Erythroblast (primary cell): Measurements from ENCODE around the gene CSK.
"Not testable (repeated sequence)": the region's sequence is repeated elsewhere in the genome, so short reads cannot be mapped to it uniquely, and the experiment has no call there.

Source experiments
- DNase-seq, 2 experiments: peaks; one replicate each; lab custom pipeline; 2025; lab: John Stamatoyannopoulos, UW
- GATA1 ChIP-seq: IDR thresholded peaks from 2 replicates; pipeline ENCODE4 v1.6.1; 2011; ENCODE audit warnings: low read depth, mild to moderate bottlenecking, control low read depth, low read length, moderate library complexity
- POLR2A ChIP-seq: IDR thresholded peaks from 2 replicates; pipeline ENCODE4 v1.6.1; 2011; ENCODE audit warnings: mild to moderate bottlenecking, low read length

CSK gene

GRCh38 chr15:74777769-74778598, 3.9 kb upstream of the CSK start:
- DNase-seq: no peak
- TF ChIP-seq GATA1: no peak
- TF ChIP-seq POLR2A: no peak

DNA sequence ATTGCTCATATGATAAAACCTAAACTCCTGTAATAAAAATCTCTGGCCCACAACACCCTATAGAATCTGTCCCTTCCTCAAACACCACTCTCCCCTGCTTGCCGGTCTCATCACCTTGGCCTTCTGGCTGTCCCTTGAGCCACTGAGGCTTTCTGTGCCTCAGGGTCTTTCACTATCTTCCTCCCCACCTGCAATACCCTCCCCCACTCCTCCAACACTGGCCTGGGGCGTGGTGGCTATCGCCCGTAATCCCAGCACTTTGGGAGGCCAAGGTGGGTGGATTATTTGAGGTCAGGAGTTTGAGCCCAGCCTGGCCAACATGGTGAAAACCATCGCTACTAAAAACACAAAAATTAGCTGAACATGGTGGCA, 3.3 kb upstream of the CSK start:
- TF ChIP-seq POLR2A (no peak), GATA1 (no peak)
- DNase-seq: no peak

DNA sequence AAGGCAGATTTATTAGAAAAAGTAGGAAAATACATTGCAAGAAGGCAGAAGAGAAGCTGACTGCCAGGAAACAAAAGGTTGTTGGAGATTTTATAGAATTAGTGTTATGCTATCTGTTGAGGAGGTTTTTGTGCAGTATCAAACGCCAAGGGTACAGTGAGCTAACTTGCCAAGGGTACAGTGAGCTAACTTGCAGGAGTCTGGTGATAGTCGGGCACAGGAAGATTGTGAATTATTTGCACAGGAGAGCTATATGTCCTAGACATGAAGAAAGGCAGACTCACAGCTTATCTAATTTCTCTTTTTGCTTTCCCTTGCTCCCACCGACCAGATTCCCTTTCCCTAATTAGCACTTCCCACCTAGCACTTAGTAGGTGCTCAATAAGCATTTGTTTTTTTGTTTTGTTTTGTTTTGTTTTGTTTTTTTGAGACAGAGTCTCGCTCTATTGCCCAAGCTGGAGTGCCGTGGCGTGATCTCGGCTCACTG, 2.7 kb upstream of the CSK start:
- TF ChIP-seq GATA1 (no peak), POLR2A (no peak)
- DNase-seq: no peak

GRCh38 chr15:74780523-74781430, 1.1 kb upstream of the CSK start:
- DNase-seq: peak; percentile 35 to 54
- TF ChIP-seq POLR2A (no peak), GATA1 (no peak)

DNA sequence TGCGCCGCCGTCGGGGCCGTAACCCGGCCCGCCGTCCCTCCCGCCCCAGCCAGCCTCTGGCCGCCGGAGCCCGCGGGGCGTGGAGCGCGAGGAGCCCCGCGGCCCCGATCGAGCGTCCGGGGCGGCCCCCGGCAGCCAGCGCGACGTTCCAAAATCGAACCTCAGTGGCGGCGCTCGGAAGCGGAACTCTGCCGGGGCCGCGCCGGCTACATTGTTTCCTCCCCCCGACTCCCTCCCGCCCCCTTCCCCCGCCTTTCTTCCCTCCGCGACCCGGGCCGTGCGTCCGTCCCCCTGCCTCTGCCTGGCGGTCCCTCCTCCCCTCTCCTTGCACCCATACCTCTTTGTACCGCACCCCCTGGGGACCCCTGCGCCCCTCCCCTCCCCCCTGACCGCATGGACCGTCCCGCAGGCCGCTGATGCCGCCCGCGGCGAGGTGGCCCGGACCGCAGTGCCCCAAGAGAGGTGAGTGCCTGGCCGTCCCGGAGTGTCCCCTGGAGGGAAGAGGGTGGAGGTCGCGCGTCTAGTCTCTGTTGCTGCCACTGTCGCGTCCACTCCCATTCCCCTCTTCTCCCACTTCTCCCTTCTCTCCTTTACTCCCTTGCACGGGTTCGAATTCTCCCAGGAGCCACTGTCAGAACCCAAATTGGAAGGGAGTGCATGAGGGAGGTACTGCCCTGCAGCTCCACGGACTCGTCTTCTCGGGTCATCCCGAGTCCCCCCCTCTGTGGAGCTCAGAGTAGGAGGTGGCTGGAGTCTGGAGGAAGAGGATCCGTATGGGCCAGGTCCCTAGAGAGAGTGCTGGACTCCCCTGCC, 585 bp downstream of the CSK start:
- TF ChIP-seq GATA1 (no peak), POLR2A (no peak)
- peak; percentile 62 to 78 for DNase-seq

GRCh38 chr15:74783072-74783807, 1.4 kb downstream of the CSK start:
- peak; percentile 54 to 57 for DNase-seq
- no peak for TF ChIP-seq POLR2A

- TF ChIP-seq GATA1: no peak
- TF ChIP-seq POLR2A: no peak
- DNase-seq: no peak
Observed at GRCh38 chr15:74783808-74784175, 1.9 kb downstream of the CSK start.

- TF ChIP-seq POLR2A: no peak
- TF ChIP-seq GATA1: no peak
- DNase-seq: no peak
Observed at GRCh38 chr15:74784426-74785193, 2.7 kb downstream of the CSK start.

GRCh38 chr15:74785194-74786032, 3.5 kb downstream of the CSK start:
- TF ChIP-seq POLR2A: no peak
- TF ChIP-seq GATA1: no peak
- DNase-seq: no peak

DNA sequence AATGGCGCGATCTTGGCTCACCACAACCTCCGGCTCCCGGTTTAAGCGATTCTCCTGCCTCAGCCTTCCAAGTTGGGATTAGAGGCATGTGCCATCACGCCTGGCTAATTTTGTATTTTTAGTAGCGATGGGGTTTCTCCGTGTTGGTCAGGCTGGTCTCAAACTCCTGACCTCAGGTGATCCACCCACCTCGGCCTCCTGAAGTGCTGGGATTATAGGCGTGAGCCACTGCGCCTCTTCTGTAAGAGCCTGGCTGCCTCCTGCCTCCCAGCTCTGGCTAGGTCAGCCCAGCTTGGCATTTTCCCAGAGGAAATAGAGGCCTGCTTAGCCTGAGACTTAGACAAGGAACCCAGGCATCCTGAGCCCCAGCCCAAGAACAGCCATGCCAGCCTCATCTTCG, 4.2 kb downstream of the CSK start:
- not testable (repeated sequence) for DNase-seq

- TF ChIP-seq POLR2A (no peak), GATA1 (no peak)
- peak; percentile 17 to 49 for DNase-seq
Observed at GRCh38 chr15:74786551-74787165, 4.8 kb downstream of the CSK start.
